HEK293 (cell line): ENCODE results near the gene PPFIBP1.

ENCODE experiments used
- CTCF ChIP-seq: fragments of 450-650 bp; formaldehyde crosslinking; IDR thresholded peaks from 2 replicates; pipeline ENCODE4 v1.5.1; 2016; ENCODE audit warnings: missing biosample characterization, missing genetic modification characterization
- KLF16 ChIP-seq: fragments of 450-650 bp; formaldehyde crosslinking; IDR thresholded peaks from 2 replicates; pipeline ENCODE4 v1.5.1; 2017; ENCODE audit warnings: missing biosample characterization, missing genetic modification characterization
- YY1 ChIP-seq: fragments of 450-650 bp; formaldehyde crosslinking; IDR thresholded peaks from 2 replicates; pipeline ENCODE4 v1.5.1; 2018; ENCODE audit warnings: missing biosample characterization, missing genetic modification characterization
- ZBTB7A ChIP-seq: fragments of 450-650 bp; formaldehyde crosslinking; IDR thresholded peaks from 2 replicates; pipeline ENCODE4 v1.5.1; 2016; ENCODE audit warnings: low read depth, missing biosample characterization, missing genetic modification characterization
- ZNF114 ChIP-seq: fragments of 450-650 bp; formaldehyde crosslinking; IDR thresholded peaks from 2 replicates; pipeline ENCODE4 v1.5.0; 2017; ENCODE audit warnings: missing biosample characterization, missing genetic modification characterization
- ZNF24 ChIP-seq: fragments of 450-650 bp; formaldehyde crosslinking; IDR thresholded peaks from 2 replicates; pipeline ENCODE4 v1.5.1; 2016; ENCODE audit warnings: missing biosample characterization, missing genetic modification characterization
- ZNF311 ChIP-seq: fragments of 450-650 bp; formaldehyde crosslinking; IDR thresholded peaks from 2 replicates; pipeline ENCODE4 v1.5.1; 2017; ENCODE audit warnings: missing biosample characterization, missing genetic modification characterization, borderline replicate concordance
- ZNF776 ChIP-seq: fragments of 450-650 bp; formaldehyde crosslinking; IDR thresholded peaks from 2 replicates; pipeline ENCODE4 v1.5.0; 2017; ENCODE audit warnings: missing biosample characterization, missing genetic modification characterization, borderline replicate concordance
- ZNF830 ChIP-seq: fragments of 450-650 bp; IDR thresholded peaks from 2 replicates; pipeline ENCODE4 v1.5.0; 2018; ENCODE audit warnings: missing biosample characterization, missing genetic modification characterization, low read depth, mild to moderate bottlenecking, moderate library complexity
- TF ChIP-seq, protein P1 (sequence below): fragments of 450-650 bp; formaldehyde crosslinking; IDR thresholded peaks from 2 replicates; pipeline ENCODE4 v1.5.1; 2017; ENCODE audit warnings: missing biosample characterization, missing genetic modification characterization
- TF ChIP-seq, protein P2 (sequence below): fragments of 450-650 bp; formaldehyde crosslinking; IDR thresholded peaks from 2 replicates; pipeline ENCODE4 v1.5.1; 2016; ENCODE audit warnings: missing biosample characterization, missing genetic modification characterization
- TF ChIP-seq, protein P3 (sequence below): fragments of 450-650 bp; formaldehyde crosslinking; IDR thresholded peaks from 2 replicates; pipeline ENCODE4 v1.5.1; 2017; ENCODE audit warnings: missing biosample characterization, missing genetic modification characterization

DNA sequence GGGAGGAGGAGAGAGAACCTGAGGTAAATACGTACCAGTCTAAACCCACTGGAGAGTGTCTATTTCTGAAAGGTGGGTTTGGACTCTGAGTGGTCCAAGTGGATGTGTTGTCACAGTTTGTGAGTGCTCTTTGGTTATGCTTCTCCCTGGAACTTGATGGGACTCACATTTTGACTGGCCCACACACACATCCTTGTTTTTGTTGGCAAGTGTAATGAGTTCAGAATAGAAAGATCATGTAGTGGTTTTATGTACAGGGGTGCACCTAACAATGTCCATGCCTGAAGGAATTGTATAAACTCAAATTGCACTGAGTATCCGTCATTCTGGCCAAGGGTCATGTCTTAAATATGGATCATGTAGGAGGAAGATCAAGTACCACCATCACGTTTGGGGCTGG lies 4.8 kb downstream of the PPFIBP1 start:
- TF ChIP-seq, protein P1, sequence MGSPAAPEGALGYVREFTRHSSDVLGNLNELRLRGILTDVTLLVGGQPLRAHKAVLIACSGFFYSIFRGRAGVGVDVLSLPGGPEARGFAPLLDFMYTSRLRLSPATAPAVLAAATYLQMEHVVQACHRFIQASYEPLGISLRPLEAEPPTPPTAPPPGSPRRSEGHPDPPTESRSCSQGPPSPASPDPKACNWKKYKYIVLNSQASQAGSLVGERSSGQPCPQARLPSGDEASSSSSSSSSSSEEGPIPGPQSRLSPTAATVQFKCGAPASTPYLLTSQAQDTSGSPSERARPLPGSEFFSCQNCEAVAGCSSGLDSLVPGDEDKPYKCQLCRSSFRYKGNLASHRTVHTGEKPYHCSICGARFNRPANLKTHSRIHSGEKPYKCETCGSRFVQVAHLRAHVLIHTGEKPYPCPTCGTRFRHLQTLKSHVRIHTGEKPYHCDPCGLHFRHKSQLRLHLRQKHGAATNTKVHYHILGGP (tag by site-specific recombination): no peak
- TF ChIP-seq ZBTB7A (tag by site-specific recombination) (no peak), CTCF (no peak), ZNF311 (no peak), KLF16 (tag by site-specific recombination) (no peak), ZNF776 (tag by site-specific recombination) (no peak), ZNF830 (tag by site-specific recombination) (no peak), YY1 (tag by site-specific recombination) (no peak), ZNF114 (tag by site-specific recombination) (no peak), ZNF24 (no peak)
- TF ChIP-seq, protein P2, sequence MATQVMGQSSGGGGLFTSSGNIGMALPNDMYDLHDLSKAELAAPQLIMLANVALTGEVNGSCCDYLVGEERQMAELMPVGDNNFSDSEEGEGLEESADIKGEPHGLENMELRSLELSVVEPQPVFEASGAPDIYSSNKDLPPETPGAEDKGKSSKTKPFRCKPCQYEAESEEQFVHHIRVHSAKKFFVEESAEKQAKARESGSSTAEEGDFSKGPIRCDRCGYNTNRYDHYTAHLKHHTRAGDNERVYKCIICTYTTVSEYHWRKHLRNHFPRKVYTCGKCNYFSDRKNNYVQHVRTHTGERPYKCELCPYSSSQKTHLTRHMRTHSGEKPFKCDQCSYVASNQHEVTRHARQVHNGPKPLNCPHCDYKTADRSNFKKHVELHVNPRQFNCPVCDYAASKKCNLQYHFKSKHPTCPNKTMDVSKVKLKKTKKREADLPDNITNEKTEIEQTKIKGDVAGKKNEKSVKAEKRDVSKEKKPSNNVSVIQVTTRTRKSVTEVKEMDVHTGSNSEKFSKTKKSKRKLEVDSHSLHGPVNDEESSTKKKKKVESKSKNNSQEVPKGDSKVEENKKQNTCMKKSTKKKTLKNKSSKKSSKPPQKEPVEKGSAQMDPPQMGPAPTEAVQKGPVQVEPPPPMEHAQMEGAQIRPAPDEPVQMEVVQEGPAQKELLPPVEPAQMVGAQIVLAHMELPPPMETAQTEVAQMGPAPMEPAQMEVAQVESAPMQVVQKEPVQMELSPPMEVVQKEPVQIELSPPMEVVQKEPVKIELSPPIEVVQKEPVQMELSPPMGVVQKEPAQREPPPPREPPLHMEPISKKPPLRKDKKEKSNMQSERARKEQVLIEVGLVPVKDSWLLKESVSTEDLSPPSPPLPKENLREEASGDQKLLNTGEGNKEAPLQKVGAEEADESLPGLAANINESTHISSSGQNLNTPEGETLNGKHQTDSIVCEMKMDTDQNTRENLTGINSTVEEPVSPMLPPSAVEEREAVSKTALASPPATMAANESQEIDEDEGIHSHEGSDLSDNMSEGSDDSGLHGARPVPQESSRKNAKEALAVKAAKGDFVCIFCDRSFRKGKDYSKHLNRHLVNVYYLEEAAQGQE (tag by site-specific recombination): no peak
- TF ChIP-seq, protein P3, sequence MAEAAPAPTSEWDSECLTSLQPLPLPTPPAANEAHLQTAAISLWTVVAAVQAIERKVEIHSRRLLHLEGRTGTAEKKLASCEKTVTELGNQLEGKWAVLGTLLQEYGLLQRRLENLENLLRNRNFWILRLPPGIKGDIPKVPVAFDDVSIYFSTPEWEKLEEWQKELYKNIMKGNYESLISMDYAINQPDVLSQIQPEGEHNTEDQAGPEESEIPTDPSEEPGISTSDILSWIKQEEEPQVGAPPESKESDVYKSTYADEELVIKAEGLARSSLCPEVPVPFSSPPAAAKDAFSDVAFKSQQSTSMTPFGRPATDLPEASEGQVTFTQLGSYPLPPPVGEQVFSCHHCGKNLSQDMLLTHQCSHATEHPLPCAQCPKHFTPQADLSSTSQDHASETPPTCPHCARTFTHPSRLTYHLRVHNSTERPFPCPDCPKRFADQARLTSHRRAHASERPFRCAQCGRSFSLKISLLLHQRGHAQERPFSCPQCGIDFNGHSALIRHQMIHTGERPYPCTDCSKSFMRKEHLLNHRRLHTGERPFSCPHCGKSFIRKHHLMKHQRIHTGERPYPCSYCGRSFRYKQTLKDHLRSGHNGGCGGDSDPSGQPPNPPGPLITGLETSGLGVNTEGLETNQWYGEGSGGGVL (tag by site-specific recombination): no peak
